ENCODE data around the gene PLD3. TPM values are rescaled to one million over a fixed set of nuclear protein-coding genes. Genes with fewer than 3 reads are reported as not detected.
"Not testable (repeated sequence)": the region's sequence is repeated elsewhere in the genome, so short reads cannot be mapped to it uniquely, and the experiment has no call there.

The PLD3 gene
- total and polyA plus RNA-seq, 2 experiments from 2014 or later, result 866 to 875 TPM

- no peak overlapping the region for H3K4me3 ChIP-seq
- DNase-seq (ENCODE audit: low read depth in 1 of 2, low spot score in 1 of 2), result no peak
- H3K36me3 ChIP-seq, result peaks cover 21% of the 10 kb centered on the region
- TF ChIP-seq, protein P1, sequence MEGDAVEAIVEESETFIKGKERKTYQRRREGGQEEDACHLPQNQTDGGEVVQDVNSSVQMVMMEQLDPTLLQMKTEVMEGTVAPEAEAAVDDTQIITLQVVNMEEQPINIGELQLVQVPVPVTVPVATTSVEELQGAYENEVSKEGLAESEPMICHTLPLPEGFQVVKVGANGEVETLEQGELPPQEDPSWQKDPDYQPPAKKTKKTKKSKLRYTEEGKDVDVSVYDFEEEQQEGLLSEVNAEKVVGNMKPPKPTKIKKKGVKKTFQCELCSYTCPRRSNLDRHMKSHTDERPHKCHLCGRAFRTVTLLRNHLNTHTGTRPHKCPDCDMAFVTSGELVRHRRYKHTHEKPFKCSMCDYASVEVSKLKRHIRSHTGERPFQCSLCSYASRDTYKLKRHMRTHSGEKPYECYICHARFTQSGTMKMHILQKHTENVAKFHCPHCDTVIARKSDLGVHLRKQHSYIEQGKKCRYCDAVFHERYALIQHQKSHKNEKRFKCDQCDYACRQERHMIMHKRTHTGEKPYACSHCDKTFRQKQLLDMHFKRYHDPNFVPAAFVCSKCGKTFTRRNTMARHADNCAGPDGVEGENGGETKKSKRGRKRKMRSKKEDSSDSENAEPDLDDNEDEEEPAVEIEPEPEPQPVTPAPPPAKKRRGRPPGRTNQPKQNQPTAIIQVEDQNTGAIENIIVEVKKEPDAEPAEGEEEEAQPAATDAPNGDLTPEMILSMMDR (IDR thresholded peaks at IDR 0.05; ENCODE audit: low read depth, low read length), result no peak
- no peaks in the 10 kb centered on the region for H3K9me3 ChIP-seq (ENCODE audit: low read depth)
- H3K27me3 ChIP-seq, result no peaks in the 10 kb centered on the region
- H3K4me1 ChIP-seq (ENCODE audit: low read depth), result no peaks in the 10 kb centered on the region
- no peak overlapping the region for H3K27ac ChIP-seq
Observed at GRCh38 chr19:40332669-40333068, 15.8 kb upstream of the PLD3 start.

DNA sequence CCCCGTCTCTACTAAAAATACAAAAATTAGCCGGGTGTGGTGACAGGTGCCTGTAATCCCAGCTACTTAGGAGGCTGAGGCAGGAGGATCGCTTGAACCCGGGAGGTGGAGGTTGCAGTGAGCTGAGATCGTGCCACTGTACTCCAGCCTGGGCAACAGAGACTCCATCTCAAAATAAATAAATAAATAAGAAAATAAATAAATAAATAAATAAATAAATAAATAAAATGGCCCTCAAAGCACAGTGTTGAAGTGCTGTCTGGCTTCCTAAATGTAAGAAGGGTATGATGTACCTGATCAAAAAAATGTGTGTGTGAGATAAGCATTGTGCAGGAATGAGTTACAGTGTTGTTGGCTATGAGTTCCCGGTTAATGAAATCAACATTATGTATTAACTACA, 15.4 kb upstream of the PLD3 start:
- not testable (repeated sequence) for H3K27me3 ChIP-seq; H3K4me3 ChIP-seq; DNase-seq (ENCODE audit: low read depth in 1 of 2, low spot score in 1 of 2); H3K27ac ChIP-seq; H3K4me1 ChIP-seq (ENCODE audit: low read depth); H3K9me3 ChIP-seq (ENCODE audit: low read depth)
- H3K36me3 ChIP-seq, result peaks cover 18% of the 10 kb centered on the region

- Histone ChIP-seq H3K27me3 (no peaks in the 10 kb centered on the region), H3K27ac (no peak overlapping the region), H3K36me3 (peaks cover 12% of the 10 kb centered on the region), H3K9me3 (ENCODE audit: low read depth) (no peaks in the 10 kb centered on the region), H3K4me1 (ENCODE audit: low read depth) (no peaks in the 10 kb centered on the region), H3K4me3 (no peak overlapping the region)
- TF ChIP-seq, protein P1 (IDR thresholded peaks at IDR 0.05; ENCODE audit: low read depth, low read length), result no peak
- no peak for DNase-seq (ENCODE audit: low read depth in 1 of 2, low spot score in 1 of 2)
Observed at GRCh38 chr19:40335101-40335500, 13.4 kb upstream of the PLD3 start.

DNA sequence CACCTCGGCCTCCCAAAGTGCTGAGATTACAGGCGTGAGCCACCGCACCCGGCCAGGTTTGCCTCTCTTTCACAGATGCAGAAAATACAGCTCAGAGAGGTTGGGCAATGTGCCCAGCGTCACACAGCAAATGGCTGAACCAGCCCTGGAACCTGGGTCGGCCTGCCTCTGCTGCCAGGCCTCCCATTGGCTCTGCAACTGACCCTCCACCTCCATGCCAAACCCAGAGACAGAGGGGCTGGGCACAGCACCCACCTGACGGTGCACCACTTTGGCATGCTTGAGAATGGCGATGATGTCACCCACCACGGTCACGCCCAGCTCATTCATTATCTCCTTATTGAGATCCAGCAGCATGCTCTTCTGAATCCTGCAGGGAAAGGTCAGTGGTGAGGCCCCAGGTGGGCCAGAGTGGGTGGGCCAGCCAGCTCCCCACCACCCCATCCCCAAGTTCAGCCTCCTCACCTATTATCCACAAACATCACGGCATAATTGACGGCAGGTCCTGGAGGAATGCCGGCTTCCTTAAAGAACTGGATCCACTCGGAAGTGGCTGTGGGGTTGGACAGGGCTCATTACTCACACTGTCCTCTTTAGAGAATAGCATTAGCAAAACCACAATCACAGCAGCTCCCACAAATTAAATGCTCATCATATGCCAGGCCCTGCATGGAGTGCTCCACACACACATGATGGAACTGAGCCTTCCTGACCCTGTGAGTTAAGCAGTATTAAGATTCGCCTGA, 12.5 kb upstream of the PLD3 start:
- DNase-seq (ENCODE audit: low read depth in 1 of 2, low spot score in 1 of 2), result no peak
- H3K27me3 ChIP-seq, result no peaks in the 10 kb centered on the region
- no peak overlapping the region for H3K27ac ChIP-seq
- H3K9me3 ChIP-seq (ENCODE audit: low read depth), result no peaks in the 10 kb centered on the region
- TF ChIP-seq, protein P1 (IDR thresholded peaks at IDR 0.05; ENCODE audit: low read depth, low read length), result no peak
- no peaks in the 10 kb centered on the region for H3K4me1 ChIP-seq (ENCODE audit: low read depth)
- H3K4me3 ChIP-seq, result no peak overlapping the region
- H3K36me3 ChIP-seq, result peaks cover 12% of the 10 kb centered on the region

GRCh38 chr19:40336601-40336900, 11.9 kb upstream of the PLD3 start:
- no peak overlapping the region for H3K4me3 ChIP-seq
- H3K27ac ChIP-seq, result no peak overlapping the region
- H3K9me3 ChIP-seq (ENCODE audit: low read depth), result no peaks in the 10 kb centered on the region
- H3K4me1 ChIP-seq (ENCODE audit: low read depth), result no peaks in the 10 kb centered on the region
- no peaks in the 10 kb centered on the region for H3K27me3 ChIP-seq
- no peak for DNase-seq (ENCODE audit: low read depth in 1 of 2, low spot score in 1 of 2)
- TF ChIP-seq, protein P1 (IDR thresholded peaks at IDR 0.05; ENCODE audit: low read depth, low read length), result no peak
- H3K36me3 ChIP-seq, result peaks cover 9% of the 10 kb centered on the region

- H3K9me3 ChIP-seq (ENCODE audit: low read depth), result no peaks in the 10 kb centered on the region
- TF ChIP-seq, protein P1 (IDR thresholded peaks at IDR 0.05; ENCODE audit: low read depth, low read length), result no peak
- no peaks in the 10 kb centered on the region for H3K4me1 ChIP-seq (ENCODE audit: low read depth)
- no peaks in the 10 kb centered on the region for H3K27me3 ChIP-seq
- H3K4me3 ChIP-seq, result no peak overlapping the region
- no peak for DNase-seq (ENCODE audit: low read depth in 1 of 2, low spot score in 1 of 2)
- peaks cover 9% of the 10 kb centered on the region for H3K36me3 ChIP-seq
- H3K27ac ChIP-seq, result no peak overlapping the region
Observed at GRCh38 chr19:40337107-40337506, 11.4 kb upstream of the PLD3 start.

Data from cardiac muscle cell (in vitro differentiated cells and primary cell).